Nephron progenitor cell (in vitro differentiated cells): Measurements from ENCODE around the gene PHLDA3.
"Not testable (repeated sequence)": the region's sequence is repeated elsewhere in the genome, so short reads cannot be mapped to it uniquely, and the experiment has no call there.

Experiments used
- DNase-seq: peaks from one replicate; pipeline ENCODE4 v3.0.0; 2021
- H3K27ac Mint-ChIP-seq: 2 replicates; pipeline ENCODE4 v1.8.0; 2021; ENCODE audit warnings: mild to moderate bottlenecking, moderate library complexity, mixed read lengths
- H3K27me3 Mint-ChIP-seq: 2 replicates; pipeline ENCODE4 v1.8.0; 2021; ENCODE audit warnings: mild to moderate bottlenecking, low read depth, mixed read lengths; ENCODE audit not compliant: poor library complexity
- H3K36me3 Mint-ChIP-seq: 2 replicates; pipeline ENCODE4 v1.8.0; 2021; ENCODE audit warnings: low read depth, mixed read lengths
- H3K4me1 Mint-ChIP-seq: 2 replicates; pipeline ENCODE4 v1.8.0; 2021; ENCODE audit warnings: mixed read lengths
- H3K4me3 Mint-ChIP-seq: 2 replicates; pipeline ENCODE4 v1.8.0; 2021; ENCODE audit warnings: mild to moderate bottlenecking, moderate library complexity, mixed read lengths
- H3K9me3 Mint-ChIP-seq: 2 replicates; pipeline ENCODE4 v1.8.0; 2021; ENCODE audit warnings: mild to moderate bottlenecking, moderate library complexity, mixed read lengths
- CTCF ChIP-seq: fragments of 200-600 bp; sonication (generic); IDR thresholded peaks from 2 replicates; pipeline ENCODE4 v1.5.0; 2021; ENCODE audit warnings: antibody characterized with exemption

The PHLDA3 gene

GRCh38 chr1:201476670-201477344, 7.8 kb upstream of the PHLDA3 start:
- no peak for TF ChIP-seq CTCF
- DNase-seq: no peak
- peak overlapping the region; percentile 15 for H3K4me3 Mint-ChIP-seq
- no peaks in the 10 kb centered on the region for H3K9me3 Mint-ChIP-seq
- peaks cover 30% of the 10 kb centered on the region for H3K4me1 Mint-ChIP-seq
- H3K36me3 Mint-ChIP-seq: no peaks in the 10 kb centered on the region
- no peak overlapping the region for H3K27ac Mint-ChIP-seq
- H3K27me3 Mint-ChIP-seq: peaks cover 95% of the 10 kb centered on the region

GRCh38 chr1:201475915-201476669, 7.1 kb upstream of the PHLDA3 start:
- no peaks in the 10 kb centered on the region for H3K36me3 Mint-ChIP-seq
- no peak for DNase-seq
- no peaks in the 10 kb centered on the region for H3K9me3 Mint-ChIP-seq
- H3K27ac Mint-ChIP-seq: no peak overlapping the region
- peak overlapping the region; percentile 15 for H3K4me3 Mint-ChIP-seq
- TF ChIP-seq CTCF: no peak
- H3K4me1 Mint-ChIP-seq: peaks cover 27% of the 10 kb centered on the region
- peaks cover 95% of the 10 kb centered on the region for H3K27me3 Mint-ChIP-seq

- H3K27ac Mint-ChIP-seq: no peak overlapping the region
- H3K9me3 Mint-ChIP-seq: no peaks in the 10 kb centered on the region
- DNase-seq: no peak
- H3K4me1 Mint-ChIP-seq: peaks cover 23% of the 10 kb centered on the region
- H3K27me3 Mint-ChIP-seq: peaks cover 95% of the 10 kb centered on the region
- H3K36me3 Mint-ChIP-seq: no peaks in the 10 kb centered on the region
- TF ChIP-seq CTCF: no peak
- no peak overlapping the region for H3K4me3 Mint-ChIP-seq
Measured at GRCh38 chr1:201475130-201475529, 6.1 kb upstream of the PHLDA3 start.

- no peak overlapping the region for H3K4me3 Mint-ChIP-seq
- H3K4me1 Mint-ChIP-seq: peaks cover 29% of the 10 kb centered on the region
- H3K36me3 Mint-ChIP-seq: no peaks in the 10 kb centered on the region
- TF ChIP-seq CTCF: no peak
- H3K27me3 Mint-ChIP-seq: peaks cover 90% of the 10 kb centered on the region
- no peak for DNase-seq
- H3K9me3 Mint-ChIP-seq: no peaks in the 10 kb centered on the region
- no peak overlapping the region for H3K27ac Mint-ChIP-seq
Measured at GRCh38 chr1:201473296-201473695, 4.3 kb upstream of the PHLDA3 start.

- Mint-ChIP-seq H3K27me3 (peaks cover 90% of the 10 kb centered on the region), H3K4me1 (peaks cover 36% of the 10 kb centered on the region)
- H3K36me3 Mint-ChIP-seq, H3K9me3 Mint-ChIP-seq, H3K27ac Mint-ChIP-seq, H3K4me3 Mint-ChIP-seq, DNase-seq: not testable (repeated sequence)
Measured at GRCh38 chr1:201472321-201472720, 3.3 kb upstream of the PHLDA3 start.

- Mint-ChIP-seq H3K4me1 (peaks cover 30% of the 10 kb centered on the region), H3K36me3 (peaks cover 5% of the 10 kb centered on the region), H3K9me3 (no peaks in the 10 kb centered on the region), H3K4me3 (no peak overlapping the region), H3K27me3 (peaks cover 88% of the 10 kb centered on the region), H3K27ac (no peak overlapping the region)
- no peak for DNase-seq
- no peak for TF ChIP-seq CTCF
Measured at GRCh38 chr1:201471772-201472171, 2.8 kb upstream of the PHLDA3 start.
